Stimulated activated CD4-positive, alpha-beta T cell treated with anti-CD3 and anti-CD28 coated beads, Interleukin-1b, Interleukin-23, amount 100 ng/mL, for 24 hours (primary cell): ENCODE data around the gene PTGES3L.
"Not testable (repeated sequence)": the region's sequence is repeated elsewhere in the genome, so short reads cannot be mapped to it uniquely, and the experiment has no call there.

ENCODE experiments used
- DNase-seq, 4 experiments: peaks; one replicate each; pipeline ENCODE4 v3.0.0-alpha.2; 2020; ENCODE audit warnings: low read depth in 4 of 4, low spot score in 1 of 4

Gene PTGES3L

DNA sequence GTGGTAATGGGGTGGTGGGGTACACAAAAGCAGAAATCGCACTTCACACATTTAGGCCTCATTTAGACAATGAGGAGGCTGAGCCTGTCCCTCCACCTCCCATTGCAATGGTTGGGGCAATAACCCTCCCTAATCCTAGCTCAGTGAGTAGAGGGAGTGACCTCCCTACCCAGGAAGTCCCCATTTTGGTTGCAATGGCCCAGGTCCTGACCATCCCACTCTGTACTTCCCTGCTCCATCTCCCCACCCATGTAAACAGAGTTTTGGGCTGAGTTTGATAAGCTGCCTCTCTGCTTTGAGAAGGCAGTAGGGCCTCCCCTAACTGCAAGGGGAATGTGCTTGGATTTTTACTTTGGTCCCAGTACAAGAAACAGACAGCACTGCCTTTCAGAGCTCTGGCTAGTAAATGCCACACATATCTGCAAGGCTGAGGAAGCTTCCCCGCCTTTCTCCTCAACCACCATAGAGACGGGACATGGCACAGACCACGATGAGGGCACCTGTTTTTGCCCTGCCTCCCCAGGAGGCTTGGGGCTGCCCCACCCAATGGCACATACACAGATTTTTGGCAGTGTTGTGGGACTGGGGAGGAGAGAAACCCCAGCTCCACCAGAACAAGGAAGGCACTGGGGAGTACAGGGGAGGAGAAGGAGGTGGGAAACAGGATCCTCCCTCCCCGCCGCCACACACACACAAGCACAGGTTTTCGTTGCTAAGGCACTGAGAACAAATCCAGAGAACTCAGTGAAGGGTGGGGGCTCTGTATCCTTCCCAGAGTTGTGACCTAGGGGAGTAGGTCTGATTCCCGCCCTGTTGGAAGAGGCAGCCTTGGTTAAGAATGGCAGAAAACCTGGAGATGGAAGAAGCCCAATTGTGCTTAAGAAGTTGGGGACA lies 35.0 kb upstream of the PTGES3L start:
- no peak for DNase-seq

- no peak for DNase-seq
Measured at GRCh38 chr17:43014020-43014648, 34.3 kb upstream of the PTGES3L start.

DNA sequence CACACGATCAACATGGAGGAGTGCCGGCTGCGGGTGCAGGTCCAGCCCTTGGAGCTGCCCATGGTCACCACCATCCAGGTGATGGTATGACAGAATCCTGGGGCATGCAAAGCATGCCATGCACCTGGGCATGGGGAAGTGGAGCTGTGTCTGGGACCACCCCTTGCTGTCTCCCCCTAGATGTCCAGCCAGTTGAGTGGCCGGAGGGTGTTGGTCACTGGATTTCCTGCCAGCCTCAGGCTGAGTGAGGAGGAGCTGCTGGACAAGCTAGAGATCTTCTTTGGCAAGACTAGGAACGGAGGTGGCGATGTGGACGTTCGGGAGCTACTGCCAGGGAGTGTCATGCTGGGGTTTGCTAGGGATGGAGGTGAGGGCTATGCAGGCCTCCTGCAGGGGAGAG lies 33.4 kb upstream of the PTGES3L start:
- no peak for DNase-seq

GRCh38 chr17:43011728-43012472 lies 32.0 kb upstream of the PTGES3L start:
- no peak for DNase-seq

- no peak for DNase-seq
Measured at GRCh38 chr17:43010667-43011308, 30.9 kb upstream of the PTGES3L start.

DNA sequence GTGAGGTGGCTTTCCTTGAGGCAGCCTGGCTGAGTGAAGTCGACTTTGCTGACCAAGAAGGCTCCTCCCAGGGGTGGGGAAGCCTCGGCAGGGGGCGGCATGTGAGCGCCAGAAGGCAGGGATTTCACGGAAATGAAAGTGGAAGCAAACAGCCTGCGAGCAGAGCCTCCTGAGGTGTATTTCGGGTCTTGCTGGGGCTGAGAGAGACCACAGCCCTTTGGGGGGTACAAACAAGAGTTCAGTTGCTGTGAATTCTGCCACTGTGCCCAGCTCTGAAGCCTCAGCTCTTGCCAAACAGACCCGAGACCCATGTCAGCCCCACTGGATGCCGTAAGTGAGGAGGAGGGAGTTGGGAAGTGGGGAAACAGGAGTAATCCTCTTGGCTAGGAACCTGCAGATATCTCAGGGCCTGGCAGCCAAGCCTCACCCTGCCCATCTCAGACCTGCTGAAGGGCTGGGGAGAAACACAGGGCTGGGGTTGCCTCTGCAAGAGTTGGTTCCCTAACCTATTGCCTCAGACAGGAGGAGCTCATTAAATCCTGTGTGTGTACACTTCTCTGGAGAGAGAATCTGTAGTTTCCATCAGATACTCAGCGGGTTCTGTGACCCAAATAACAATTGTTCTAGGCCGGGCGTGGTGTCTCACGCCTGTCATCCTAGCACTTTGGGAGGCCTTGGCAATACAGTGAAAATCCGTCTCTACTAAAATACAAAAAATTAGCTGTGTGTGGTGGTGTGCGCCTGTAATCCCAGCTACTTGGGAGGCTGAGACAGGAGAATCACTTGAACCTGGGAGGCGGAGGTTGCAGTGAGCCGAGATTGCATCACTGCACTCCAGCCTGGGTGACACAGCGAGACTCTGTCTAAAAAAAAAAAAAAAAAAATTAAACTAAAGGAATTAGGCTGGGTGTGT lies 27.0 kb upstream of the PTGES3L start, which contains the start of gene IFI35:
Gene IFI35, plus strand, starts transcription at position 146 of the 913 bp plus-strand sequence. Its CDS starts 164 bp downstream, at position 310.
- DNase-seq: peak; percentile 50 to 77 (median 65)

DNA sequence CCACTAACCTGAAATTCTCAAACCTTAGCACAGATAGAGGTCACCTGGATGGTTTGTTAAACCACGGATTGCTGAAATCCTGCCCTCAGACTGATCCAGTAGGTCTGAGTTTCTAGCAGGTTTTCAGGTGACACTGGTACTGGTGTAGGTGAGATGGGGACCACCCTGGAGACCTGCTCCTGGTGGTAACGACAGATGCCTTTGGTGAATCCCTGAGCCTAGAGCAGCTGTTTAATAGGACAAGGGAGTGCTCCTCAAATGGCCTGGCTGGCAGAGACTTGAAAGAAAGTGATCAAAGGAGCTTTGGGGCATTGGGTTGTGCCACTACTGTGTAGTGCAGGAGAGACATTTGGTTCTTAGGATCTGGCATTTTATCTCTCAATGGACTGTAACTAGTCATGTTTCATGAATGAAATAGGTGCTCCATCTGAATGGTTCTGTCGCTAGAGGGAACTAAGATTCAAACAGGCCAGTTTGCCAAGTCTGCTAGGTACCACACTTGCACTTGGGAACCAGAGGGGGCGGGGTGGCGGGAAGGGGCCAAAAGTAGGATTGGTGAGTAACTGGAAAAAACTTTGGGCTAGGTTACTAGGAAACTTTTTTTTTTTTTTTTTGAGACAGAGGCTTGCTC lies 23.8 kb upstream of the PTGES3L start:
- DNase-seq: no peak

DNA sequence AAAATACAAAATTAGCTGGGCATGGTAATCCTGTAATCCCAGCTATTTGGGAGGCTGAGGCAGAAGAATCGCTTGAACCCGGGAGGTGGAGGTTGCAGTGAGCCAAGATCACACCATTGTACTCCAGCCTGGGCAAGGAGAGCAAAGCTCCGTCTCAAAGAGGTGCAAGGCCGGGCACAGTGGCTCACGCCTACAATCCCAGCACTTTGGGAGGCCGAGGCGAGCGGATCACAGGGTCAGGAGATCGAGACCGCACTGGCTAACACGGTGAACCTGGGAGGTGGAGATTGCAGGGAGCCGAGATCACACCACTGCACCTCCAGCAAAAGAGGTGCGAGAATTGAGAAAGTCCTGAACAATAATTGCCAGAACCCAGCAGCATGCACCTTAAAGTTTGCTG lies 21.0 kb upstream of the PTGES3L start:
- not testable (repeated sequence) for DNase-seq

DNA sequence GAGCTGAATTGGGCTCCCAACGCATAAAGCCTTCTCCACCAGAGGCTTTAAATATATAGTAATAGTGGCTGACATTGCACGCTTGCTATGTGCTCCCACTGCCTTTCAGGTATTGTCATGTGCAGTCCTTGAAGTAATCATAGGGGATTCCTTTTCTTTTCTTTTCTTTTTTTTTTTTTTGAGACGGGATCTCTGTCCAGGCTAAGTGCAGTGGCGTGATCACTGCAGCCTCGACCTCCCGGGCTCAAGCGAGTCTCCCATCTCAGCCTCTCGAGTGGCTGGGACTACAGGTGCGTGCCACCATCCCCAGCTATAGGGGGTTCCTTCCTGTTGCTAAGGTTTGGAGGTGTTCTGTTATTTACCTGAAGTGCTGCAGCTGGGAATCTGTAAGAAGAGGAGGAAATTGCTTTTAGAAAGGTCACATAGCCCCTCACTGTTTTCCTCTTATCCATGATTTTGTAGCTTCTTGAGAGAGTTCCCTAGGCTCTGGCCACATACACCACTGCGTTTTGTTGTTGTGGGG lies 19.2 kb upstream of the PTGES3L start:
- no peak for DNase-seq

GRCh38 chr17:42997984-42998938 lies 18.4 kb upstream of the PTGES3L start, which contains the start of gene RPL27:
RPL27 (plus strand) TSS chr17:42998419; CDS start chr17:42998751, 332 bp downstream.
- DNase-seq: peak; percentile 91 to 94 (median 92)

DNA sequence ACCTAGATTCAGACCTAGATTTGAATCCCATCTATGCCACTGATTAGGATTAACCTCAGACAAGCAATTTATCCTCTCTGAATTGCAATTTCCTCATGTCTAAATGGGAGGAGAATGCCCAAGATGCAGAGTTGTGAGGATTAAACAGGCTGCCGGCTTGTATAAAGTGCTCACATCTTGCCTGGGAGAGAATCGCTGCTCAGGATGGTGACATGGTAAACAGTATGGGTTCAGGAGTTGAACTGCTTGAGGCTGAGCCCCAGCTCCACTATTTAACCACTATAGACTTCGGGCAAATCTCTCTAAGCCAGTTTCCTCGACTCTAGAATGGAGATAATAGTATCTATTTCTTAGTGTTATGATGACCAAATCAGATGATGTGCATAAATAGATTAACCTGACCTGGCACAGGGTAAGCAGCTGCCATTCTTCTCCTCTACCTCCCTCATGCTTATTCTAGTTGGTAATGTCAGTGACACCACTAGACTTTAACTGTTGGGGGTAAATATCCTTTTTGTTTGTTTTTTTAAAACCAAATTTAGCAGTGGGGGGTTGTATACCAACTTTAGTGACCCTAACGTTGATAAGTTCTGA lies 17.6 kb upstream of the PTGES3L start:
- no peak for DNase-seq

DNA sequence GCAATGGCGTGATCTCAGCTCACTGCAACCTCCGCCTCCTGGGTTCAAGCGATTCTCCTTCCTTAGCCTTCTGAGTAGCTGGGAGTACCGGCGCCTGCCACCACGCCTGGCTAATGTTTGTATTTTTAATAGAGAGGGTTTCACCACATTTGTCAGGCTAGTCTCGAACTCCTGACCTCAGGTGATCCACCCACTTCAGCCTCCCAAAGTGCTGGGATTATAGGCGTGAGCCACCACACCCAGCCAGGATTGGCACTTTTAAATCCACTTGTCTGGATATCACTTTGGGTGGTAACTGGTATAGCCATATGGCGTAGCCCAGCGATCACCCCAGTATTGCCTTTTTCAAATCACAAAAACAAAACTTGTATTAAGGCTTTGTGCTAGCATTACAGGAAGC lies 14.0 kb upstream of the PTGES3L start:
- not testable (repeated sequence) for DNase-seq

GRCh38 chr17:42992872-42993271 lies 13.0 kb upstream of the PTGES3L start:
- DNase-seq: no peak

DNA sequence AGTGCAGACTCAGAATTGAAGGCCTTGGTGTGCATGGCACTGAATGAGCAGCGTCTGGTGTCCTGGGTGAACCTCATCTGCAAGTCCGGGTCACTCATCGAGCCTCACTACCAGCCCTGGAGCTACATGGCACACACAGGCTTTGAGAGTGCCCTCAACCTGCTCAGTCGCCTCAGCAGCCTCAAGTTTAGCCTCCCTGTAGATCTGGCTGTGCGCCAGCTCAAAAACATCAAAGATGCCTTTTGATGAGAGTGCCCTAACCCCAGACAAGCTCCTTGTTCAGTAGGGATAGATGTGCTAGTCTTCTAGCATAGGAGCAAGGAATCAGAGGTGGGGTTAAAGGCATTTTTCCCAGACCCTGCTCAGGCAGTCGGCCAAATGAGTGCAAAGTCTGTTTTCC lies 11.6 kb upstream of the PTGES3L start:
- no peak for DNase-seq

DNA sequence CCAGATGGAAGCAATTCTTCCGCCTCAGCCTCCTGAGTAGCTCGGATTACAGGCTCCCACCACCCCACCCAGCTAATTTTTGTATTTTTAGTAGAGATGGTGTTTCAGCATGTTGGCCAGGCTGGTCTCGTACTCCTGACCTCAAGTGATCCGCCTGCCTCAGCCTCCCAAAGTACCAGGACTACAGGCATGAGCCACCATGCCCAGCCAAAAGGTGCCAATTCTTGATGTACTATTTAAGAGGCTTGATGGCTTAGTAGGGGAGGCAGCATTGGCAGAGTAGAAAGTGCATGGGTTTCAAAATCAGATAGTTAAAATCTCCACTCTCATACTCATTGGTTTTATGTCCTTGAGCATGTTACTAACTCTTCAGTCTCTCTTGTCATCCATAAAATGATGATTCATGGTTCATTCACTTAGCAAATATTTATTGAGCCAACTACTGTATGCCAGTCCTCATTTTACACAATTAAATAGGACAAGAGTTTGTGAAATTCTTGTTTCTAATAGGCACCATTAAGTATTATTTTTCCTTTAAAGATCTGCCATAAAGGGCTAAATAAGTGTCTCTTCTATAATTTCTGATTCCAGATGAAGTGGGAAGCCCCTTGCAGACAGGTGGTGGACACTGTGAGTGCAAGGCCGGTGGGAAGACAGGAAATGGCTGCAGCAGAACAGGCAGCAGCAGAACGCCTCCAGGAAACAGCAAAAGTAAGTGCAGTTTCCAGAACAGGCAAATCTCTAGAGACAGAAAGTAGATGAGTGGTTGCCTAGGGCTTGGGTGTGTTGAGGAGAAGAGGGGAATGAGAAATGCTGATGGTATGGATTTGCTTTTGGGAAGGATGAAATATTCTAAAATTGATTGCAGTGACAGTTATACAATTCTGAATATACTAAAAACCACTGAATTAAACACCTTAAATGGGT lies 10.1 kb upstream of the PTGES3L start:
- DNase-seq: no peak

- DNase-seq: no peak
Measured at GRCh38 chr17:42989141-42989540, 9.3 kb upstream of the PTGES3L start.

DNA sequence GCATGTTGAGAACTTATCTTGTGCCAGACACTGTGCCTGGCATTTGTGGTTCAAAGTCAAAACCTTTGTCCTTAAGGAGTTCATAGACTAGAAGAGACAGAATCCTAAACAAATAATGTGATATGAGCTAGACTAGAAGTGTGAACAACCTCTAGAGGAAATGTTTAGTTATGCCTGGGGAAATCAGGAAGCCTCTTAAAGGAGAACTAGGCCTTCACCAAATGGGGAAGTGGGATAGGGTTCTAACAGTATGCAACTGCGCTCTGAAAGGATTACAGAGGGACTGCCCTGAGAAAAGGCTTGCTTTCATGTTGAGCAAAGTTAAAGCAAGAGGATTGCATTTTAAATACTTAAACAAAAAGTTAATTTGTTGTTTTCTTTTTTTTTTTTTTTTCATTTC lies 5.3 kb upstream of the PTGES3L start:
- no peak for DNase-seq
